Measurements from ENCODE around the gene HEMGN.

HEMGN gene

DNA sequence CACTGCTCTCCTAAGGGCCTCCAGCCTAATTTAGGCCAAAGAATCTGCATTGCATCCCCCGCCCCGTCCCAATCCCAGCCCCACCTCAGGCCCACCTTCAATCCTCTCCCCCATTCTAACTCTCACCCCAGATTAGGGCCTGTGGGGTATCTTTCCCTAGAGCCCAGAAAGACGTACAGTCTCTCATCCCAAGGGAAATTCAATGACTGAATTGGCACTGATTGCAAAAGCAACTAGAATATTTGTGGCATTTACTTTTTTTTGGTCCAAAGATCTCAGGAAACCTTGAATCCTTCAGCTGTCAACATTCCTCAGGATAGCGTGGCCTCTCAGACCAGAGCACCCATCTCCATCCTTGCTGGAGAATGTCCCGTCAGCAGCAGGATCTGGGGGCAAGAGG, 46.2 kb downstream of the HEMGN start:
- Histone ChIP-seq H3K4me3 (ENCODE audit: low read depth in 1 of 2, low read length in 2 of 2) (no peak overlapping the region), H3K9me3 (ENCODE audit: insufficient read depth, low read length, severe bottlenecking) (no peaks in the 10 kb centered on the region), H4K20me1 (ENCODE audit: insufficient read depth, low read length) (no peaks in the 10 kb centered on the region), H3K27ac (ENCODE audit: low read length) (no peak overlapping the region), H3K4me2 (ENCODE audit: insufficient read depth, low read length) (no peak overlapping the region), H3K36me3 (ENCODE audit: insufficient read depth, low read length) (no peaks in the 10 kb centered on the region), H2AFZ (ENCODE audit: low read depth, low read length) (no peak overlapping the region), H3K4me1 (ENCODE audit: insufficient read depth, low read length) (no peaks in the 10 kb centered on the region), H3K27me3 (ENCODE audit: insufficient read depth, low read length, poor library complexity) (no peaks in the 10 kb centered on the region), H3K79me2 (ENCODE audit: insufficient read depth, low read length) (no peaks in the 10 kb centered on the region), H3K9ac (ENCODE audit: low read depth, low read length) (no peak overlapping the region)
- ATAC-seq (ENCODE audit: insufficient read depth, low read depth) = no peak
- TF ChIP-seq, protein P1, sequence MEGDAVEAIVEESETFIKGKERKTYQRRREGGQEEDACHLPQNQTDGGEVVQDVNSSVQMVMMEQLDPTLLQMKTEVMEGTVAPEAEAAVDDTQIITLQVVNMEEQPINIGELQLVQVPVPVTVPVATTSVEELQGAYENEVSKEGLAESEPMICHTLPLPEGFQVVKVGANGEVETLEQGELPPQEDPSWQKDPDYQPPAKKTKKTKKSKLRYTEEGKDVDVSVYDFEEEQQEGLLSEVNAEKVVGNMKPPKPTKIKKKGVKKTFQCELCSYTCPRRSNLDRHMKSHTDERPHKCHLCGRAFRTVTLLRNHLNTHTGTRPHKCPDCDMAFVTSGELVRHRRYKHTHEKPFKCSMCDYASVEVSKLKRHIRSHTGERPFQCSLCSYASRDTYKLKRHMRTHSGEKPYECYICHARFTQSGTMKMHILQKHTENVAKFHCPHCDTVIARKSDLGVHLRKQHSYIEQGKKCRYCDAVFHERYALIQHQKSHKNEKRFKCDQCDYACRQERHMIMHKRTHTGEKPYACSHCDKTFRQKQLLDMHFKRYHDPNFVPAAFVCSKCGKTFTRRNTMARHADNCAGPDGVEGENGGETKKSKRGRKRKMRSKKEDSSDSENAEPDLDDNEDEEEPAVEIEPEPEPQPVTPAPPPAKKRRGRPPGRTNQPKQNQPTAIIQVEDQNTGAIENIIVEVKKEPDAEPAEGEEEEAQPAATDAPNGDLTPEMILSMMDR (IDR thresholded peaks at IDR 0.05; ENCODE audit: borderline replicate concordance, extremely low read depth, low read length, poor library complexity, severe bottlenecking) = no peak
- TF ChIP-seq EZH2 (IDR thresholded peaks at IDR 0.05; ENCODE audit: borderline replicate concordance, low read depth, low read length, severe bottlenecking) = no peak
- DNase-seq = no peak

DNA sequence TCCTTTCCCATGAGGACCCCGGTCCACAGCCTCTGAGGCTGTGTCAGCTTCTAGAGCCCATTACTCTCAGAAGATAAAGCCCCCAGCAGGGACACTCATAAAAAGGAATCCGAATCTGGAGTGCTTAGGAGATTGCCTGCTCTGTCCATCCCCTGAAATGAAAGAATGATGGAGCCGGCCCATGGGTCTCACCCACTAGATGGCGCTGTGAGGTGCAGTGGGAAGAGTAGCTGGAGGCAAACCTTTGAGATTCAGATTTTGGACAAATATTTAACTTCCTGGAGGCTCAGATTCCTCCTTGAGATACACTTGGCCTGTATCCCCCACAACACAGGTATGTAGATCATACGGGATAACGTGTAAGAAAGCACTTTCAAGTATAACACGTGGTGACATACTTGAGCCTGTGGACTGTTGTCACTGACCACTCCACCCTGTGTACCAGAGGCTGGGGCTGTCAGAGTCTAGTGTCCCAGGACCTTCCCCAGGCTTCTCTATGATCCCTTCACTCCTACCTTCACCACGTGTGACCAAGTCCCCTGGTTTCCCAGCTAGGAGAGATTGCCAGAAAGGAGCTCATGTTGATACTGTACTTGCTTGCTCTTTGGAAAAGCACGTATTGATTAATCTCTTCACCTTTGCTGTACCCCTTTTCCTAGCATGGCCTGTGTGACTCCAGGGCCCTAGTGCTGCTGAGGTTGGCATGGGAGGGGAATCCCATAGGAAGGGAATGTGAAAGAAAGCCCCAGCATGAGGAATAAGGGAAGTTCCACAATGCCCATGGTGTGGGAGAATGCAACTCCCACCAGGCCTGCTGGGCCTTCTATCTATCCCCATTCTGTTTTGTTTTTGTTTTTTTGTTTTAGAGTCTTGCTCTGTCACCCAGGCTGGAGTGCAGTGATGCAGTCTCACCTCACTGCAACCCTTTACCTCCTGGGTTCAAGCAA, 47.8 kb downstream of the HEMGN start:
- Histone ChIP-seq H3K4me3 (ENCODE audit: low read depth in 1 of 2, low read length in 2 of 2) (no peak overlapping the region), H2AFZ (ENCODE audit: low read depth, low read length) (no peak overlapping the region), H3K9me3 (ENCODE audit: insufficient read depth, low read length, severe bottlenecking) (no peaks in the 10 kb centered on the region), H3K9ac (ENCODE audit: low read depth, low read length) (no peak overlapping the region), H3K27me3 (ENCODE audit: insufficient read depth, low read length, poor library complexity) (no peaks in the 10 kb centered on the region), H3K4me2 (ENCODE audit: insufficient read depth, low read length) (no peak overlapping the region), H4K20me1 (ENCODE audit: insufficient read depth, low read length) (no peaks in the 10 kb centered on the region), H3K79me2 (ENCODE audit: insufficient read depth, low read length) (no peaks in the 10 kb centered on the region), H3K27ac (ENCODE audit: low read length) (no peak overlapping the region), H3K4me1 (ENCODE audit: insufficient read depth, low read length) (no peaks in the 10 kb centered on the region), H3K36me3 (ENCODE audit: insufficient read depth, low read length) (no peaks in the 10 kb centered on the region)
- ATAC-seq (ENCODE audit: insufficient read depth, low read depth) (peak; percentile 56; the same call in 1 of the 3 replicates), DNase-seq (peak; percentile 51)
- no peak for TF ChIP-seq EZH2 (IDR thresholded peaks at IDR 0.05; ENCODE audit: borderline replicate concordance, low read depth, low read length, severe bottlenecking)
- TF ChIP-seq, protein P1 (IDR thresholded peaks at IDR 0.05; ENCODE audit: borderline replicate concordance, extremely low read depth, low read length, poor library complexity, severe bottlenecking) = peak; percentile 82

DNA sequence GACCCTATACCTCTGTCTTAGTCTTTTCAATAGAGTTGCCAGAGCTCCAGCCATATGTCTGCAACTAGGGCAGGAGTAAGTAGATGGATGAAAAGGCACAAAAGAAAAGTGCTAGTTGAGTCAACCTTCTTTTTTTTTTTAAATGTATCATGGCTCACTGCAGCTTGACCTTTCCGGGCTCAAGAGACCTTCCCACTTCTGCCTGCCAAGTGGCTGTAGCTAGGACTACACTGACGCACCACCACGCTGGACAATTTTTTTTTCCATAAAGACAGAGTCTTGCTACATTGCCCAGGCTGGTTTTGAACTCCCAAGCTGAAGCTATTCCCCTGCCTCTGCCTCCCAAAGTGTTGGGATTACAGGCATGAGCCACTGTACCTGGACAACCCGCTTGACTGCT, 57.6 kb downstream of the HEMGN start:
- TF ChIP-seq EZH2 (IDR thresholded peaks at IDR 0.05; ENCODE audit: borderline replicate concordance, low read depth, low read length, severe bottlenecking) = no peak
- TF ChIP-seq, protein P1 (IDR thresholded peaks at IDR 0.05; ENCODE audit: borderline replicate concordance, extremely low read depth, low read length, poor library complexity, severe bottlenecking) = no peak
- no peak for ATAC-seq (ENCODE audit: insufficient read depth, low read depth)
- no peaks in the 10 kb centered on the region for H3K27me3 ChIP-seq (ENCODE audit: insufficient read depth, low read length, poor library complexity)
- H3K4me3 ChIP-seq (ENCODE audit: low read depth in 1 of 2, low read length in 2 of 2) = no peak overlapping the region
- no peak overlapping the region for H3K9ac ChIP-seq (ENCODE audit: low read depth, low read length)
- H3K27ac ChIP-seq (ENCODE audit: low read length) = no peak overlapping the region
- no peaks in the 10 kb centered on the region for H3K79me2 ChIP-seq (ENCODE audit: insufficient read depth, low read length)
- no peak overlapping the region for H3K4me2 ChIP-seq (ENCODE audit: insufficient read depth, low read length)
- H3K9me3 ChIP-seq (ENCODE audit: insufficient read depth, low read length, severe bottlenecking) = no peaks in the 10 kb centered on the region
- H2AFZ ChIP-seq (ENCODE audit: low read depth, low read length) = no peak overlapping the region
- no peaks in the 10 kb centered on the region for H3K4me1 ChIP-seq (ENCODE audit: insufficient read depth, low read length)
- no peaks in the 10 kb centered on the region for H3K36me3 ChIP-seq (ENCODE audit: insufficient read depth, low read length)
- DNase-seq = no peak
- no peaks in the 10 kb centered on the region for H4K20me1 ChIP-seq (ENCODE audit: insufficient read depth, low read length)

Data from DND-41 (cell line).